22Rv1 (cell line): ENCODE measurements around the gene YBX3.

Experiments
- CTCF ChIP-seq: fragments of 450-650 bp; IDR thresholded peaks from 2 replicates; pipeline ENCODE4 v1.5.1; 2017; ENCODE audit warnings: mild to moderate bottlenecking
- ZFX ChIP-seq: fragments of 450-650 bp; IDR thresholded peaks from 2 replicates; pipeline ENCODE4 v1.6.1; 2017; ENCODE audit warnings: antibody characterized with exemption, borderline replicate concordance

GRCh38 chr12:10661338-10661737 is 61.8 kb downstream of the YBX3 start:
- no peak for TF ChIP-seq CTCF
- TF ChIP-seq ZFX = no peak
